Measurements from ENCODE around the gene COL20A1.
"Not testable (repeated sequence)": the region's sequence is repeated elsewhere in the genome, so short reads cannot be mapped to it uniquely, and the experiment has no call there.

The COL20A1 gene

DNA sequence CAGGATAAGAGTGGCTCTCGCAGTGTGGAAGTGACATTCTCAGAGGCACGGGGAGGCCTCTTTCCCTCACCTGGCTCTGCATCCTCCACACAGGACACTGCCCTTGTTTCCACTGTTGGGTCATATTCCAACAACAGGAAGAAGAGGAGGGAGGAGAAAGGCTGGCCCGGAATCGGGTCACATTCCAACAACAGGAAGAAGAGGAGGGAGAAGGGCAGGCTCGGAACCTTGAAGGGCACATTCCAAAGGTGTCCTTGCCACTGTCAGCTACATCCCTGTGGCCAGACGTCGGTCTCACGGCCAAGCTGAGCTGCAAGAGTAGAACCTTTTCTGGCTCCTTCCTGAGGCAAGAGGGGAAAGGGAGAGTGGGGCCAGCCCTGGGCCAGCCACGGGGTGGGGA, 42.7 kb downstream of the COL20A1 start:
- no peak for DNase-seq

DNA sequence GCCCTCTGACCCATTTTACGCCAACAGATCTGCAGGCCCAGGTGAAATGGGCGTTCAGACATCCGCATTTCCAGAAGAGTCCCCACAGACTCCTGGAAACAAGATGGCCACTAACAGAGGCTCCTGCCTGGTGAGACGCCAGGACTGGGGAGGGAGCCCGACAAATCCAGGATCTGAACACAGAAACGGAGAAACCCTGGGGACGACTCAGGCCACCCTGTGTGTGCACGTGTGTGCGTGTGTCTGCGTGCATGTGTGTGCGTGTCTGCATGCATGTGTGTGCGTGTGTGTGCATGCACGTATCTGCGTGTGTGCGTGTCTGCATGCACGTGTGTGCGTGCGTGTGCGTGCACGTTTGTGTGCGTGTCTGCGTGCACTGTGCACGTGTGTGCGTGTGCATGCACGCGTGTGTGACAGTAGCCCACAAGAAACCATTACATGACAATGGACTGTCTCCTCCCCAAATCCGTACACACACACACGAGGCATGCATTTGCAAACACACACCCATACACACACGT, 43.3 kb downstream of the COL20A1 start:
- no peak for DNase-seq

DNA sequence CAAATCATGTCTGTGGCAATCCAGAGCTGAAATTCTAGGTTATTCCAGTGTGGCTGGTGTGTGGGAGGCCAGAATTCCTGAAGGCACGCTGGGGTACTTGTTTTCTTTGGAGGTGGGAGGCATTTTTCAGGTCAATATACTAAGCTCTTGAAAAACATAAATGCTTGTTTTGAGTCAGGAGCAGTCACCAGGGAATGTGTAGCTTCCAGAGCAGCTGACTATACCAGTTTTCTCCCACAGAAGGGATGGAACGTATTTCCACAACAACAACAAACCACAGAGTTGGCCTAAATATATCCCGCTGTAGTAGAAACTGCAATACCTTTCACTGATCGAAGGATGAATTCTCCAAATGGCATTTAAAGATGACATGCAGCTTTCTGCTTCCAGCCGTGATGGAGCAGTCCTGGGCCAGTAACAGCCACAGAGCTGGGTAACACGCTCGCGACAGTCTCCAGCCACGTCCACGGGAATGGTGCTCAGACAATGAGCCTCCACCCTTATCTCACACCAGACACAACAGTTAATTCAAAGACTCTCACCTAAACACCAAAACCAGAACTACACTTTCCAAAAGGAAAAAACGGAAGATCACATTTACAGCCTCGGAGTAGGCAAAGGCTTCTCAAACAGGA, 44.9 kb downstream of the COL20A1 start:
- no peak for DNase-seq

- DNase-seq, result not testable (repeated sequence)
These were observed 46.4 kb downstream of the COL20A1 start for GRCh38 chr20:63339154-63340094.

- not testable (repeated sequence) for DNase-seq
These were observed 47.2 kb downstream of the COL20A1 start for GRCh38 chr20:63340158-63340688.

DNA sequence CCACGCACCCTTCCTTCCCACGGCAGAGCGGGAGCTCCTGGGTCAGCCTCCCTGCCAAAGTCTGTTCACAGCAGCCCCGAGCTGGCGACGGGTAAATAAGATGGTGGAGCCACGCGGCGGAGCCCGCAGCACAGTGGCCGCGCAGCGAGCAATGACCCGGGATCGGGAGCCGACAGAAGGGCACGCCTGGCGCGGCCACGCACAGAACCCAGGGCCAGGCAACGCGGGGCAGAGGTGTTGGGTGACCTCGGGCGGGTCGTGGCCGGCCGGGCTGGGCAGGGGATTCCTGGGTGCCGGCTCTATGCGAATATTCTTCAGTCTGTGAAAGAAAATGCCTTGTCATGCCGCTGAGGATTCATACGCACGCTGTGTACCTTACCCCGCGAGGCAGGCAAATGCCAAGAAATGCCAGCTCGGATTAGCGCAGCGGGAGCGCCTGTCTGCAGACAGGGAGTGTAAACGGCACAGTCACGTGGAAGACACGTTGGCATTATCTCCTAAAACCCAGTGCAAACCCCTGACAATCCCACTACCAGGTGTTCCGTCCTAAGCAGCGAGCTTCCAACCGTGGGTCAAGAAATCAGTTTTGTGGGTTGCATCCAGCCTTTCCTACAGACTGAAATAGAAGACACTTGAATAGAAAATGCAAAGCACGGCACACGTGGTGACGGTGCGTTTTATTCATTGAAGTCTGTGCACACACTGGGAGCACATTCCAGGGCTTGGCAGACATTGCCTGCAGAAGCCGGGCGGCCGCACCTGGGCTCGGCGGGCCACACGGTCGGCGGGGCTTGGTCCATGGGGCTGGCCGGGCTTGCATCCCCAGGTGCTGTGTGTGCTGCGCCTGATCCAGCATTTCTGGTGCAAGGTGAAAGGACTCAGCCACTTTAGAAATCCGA, 49.8 kb downstream of the COL20A1 start:
- DNase-seq, result no peak

GRCh38 chr20:63343460-63344445, 50.8 kb downstream of the COL20A1 start:
- DNase-seq, result no peak

DNA sequence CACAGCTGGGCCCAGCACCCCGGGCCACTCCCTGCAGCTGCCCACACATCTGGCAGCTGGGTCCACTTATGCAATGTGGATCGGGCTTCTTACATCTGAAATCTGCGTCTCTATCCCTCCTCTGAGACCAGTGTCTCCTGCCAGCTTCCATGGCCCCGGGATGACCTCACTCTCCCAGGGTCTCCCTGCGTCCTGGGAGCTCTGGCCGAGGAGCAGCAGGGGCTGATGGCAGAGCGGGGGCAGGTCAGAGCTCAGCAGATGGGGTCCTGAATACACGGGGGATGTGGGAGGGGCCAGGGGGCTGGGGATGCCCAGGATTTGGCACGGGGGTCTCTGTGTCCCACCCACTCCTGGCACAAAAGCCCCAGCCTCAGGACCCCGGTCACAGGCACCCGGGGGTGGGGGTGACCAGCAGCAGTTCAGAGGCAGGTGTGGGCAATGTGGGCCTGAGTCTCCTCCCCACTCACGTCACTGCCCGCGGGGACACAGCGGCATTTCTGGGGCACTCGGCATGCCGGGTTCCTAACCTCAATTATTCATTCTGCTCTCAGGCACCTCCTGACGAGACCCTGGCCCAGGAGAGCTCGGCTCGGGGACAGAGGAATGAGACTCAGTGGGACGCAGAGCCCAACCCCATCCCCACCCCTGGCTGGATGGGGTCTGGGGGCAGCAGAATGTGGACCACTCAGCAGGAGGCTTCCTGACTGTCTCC, 51.8 kb downstream of the COL20A1 start:
- no peak for DNase-seq

DNA sequence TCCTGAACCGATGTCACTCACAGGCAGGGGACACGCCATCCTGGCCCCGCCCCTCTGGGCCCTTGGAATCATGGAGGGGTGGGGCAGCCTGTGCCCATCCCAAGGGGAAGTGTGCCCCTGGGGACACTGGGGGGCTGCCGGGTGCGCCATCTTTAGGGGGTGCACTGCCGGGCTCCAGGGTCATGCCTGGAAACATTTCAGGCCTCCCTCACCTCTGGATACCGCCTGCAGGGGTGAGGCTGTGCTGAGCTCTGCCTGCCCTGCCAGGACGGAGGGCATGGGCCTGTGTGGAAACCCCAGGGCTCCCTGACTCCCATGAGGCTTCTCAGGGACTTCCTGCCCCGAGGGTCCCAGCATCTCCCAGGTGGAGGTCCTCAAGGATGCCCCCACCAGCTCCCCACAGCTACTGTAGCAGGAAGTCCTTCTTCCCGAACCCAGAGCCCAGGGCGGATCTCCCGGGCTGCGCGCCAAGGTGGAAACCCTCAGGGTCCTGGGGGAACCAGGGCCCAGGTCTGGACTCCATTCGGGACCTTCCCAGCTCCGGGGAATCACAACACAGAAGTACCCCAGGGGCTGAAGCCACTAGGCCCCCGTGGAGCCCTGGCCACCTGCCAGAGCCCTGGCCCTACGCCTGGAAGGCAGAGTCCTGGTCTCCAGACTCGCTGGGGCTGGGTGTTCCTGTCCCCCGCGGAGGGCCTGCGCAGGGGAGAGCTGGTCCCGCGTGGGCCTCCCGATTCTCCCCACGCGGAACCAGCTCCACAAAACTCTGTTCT, 52.5 kb downstream of the COL20A1 start:
- no peak for DNase-seq

DNA sequence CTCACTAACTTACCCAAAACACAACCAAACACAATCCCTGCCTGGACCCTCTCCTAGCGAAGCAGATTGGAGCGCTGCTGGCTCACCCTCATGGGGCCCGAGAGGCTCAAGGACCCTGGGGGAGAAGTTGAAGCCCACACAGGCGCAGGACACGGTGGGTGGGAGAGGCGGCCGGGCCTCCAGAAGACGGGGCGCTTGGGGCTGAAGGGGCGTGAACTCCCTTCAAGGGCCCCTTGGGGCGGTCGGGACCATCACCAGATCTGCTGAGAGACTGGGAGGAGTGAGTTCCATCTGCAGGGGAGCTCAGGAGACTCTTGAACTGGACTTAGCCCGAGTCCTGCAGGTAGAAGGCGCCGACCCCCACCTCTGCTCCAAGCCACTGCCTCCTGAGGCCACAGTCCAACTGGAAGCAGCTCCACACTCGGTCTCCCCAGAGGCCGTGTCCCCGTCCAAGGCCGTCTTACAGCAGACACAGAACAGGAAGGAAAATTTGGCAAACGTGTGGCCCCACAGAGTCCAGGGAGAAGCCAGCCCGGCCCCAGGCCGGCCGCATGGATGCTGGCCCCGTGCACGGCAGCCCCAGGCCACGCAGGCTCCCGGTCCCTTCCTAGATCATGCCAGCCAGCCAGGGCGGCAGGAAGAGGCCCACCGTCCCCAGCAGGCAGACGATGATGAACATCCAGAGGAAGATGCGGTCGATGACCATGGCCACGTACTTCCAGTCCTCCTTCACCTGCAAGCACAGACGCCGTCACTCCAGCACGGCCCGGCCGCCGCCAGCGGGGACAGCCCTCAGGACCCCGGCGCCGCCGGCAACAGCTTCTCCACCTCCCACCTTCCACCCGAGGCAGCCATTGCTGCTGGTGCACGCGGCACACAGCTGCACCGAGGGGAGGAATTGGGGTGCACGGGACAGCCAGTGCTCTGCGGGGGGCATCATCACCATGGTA, 53.4 kb downstream of the COL20A1 start:
- DNase-seq, result no peak

DNA sequence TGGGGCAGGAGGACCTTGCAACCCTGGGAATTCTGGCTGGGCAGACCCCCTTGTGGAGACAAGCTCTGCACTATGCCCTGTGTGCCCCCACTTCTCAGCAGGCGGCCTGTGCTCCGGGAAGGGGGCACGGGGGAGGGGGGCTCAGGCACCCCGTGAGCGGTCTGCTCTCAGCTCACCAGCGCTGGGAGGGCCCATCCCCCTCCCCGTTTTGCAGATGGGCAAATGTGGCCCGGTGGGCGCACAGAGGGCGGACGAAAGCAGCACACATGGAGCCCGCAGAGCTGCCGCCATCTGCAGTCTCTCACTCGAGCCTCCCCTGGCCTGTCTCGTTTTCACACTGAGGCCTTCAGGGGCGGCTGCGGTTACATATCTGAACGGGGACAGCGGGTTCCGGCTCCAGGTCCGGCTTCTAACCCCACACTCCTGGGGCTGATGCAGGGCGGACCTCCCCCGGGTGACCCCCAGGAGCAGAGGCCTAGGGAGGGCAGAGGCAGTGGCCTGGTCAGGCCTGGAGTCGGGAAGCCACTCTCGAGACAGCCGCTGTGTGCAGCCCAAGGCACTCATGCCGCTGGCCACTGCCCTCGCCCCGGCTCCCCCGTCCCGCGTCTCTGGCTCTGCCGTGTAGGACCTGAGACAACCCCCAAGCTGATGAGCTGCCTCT, 54.2 kb downstream of the COL20A1 start:
- DNase-seq, result no peak

DNA sequence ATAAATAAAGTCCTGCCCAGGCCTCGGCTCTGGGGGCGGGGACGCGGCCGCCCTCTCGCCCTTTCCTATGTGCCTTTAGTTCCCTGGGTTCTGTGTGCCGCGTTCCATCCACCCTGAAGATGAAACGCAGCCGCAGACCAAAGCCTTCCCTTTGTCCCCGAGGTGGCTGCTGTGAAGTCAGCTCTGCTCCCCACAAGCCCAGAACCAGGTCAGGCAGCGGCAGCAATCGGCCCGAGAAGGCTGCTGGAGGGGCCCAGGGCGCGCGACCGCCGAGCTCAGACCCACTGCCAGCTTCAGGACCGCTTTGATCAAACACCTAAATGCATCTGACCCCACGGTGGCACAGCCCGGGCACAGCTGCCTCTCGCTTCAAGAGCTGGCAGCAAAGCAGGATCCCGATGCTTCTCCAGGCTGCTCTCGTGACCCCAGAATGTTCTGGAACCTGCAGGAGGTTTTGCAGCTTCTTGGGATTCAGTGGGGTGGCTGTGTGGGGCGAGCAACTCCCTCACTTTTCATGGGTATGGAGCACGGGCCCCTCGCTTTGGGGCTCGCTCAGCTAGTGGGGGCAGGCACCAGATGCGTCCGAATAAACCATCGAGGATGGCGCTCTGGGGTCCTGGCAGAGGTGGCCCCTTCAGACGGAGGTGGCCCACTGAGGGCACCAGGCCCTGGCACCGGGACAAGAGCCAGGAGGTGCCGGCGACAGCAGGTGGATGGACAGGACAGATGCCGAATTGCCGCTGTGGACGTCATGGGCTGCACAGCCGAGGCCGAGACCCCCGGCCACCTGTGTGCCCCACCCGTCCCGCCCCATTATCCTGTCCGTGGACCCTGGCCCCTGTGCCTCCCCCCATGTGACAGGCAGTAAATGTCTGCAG, 55.2 kb downstream of the COL20A1 start:
- DNase-seq, result no peak

DNA sequence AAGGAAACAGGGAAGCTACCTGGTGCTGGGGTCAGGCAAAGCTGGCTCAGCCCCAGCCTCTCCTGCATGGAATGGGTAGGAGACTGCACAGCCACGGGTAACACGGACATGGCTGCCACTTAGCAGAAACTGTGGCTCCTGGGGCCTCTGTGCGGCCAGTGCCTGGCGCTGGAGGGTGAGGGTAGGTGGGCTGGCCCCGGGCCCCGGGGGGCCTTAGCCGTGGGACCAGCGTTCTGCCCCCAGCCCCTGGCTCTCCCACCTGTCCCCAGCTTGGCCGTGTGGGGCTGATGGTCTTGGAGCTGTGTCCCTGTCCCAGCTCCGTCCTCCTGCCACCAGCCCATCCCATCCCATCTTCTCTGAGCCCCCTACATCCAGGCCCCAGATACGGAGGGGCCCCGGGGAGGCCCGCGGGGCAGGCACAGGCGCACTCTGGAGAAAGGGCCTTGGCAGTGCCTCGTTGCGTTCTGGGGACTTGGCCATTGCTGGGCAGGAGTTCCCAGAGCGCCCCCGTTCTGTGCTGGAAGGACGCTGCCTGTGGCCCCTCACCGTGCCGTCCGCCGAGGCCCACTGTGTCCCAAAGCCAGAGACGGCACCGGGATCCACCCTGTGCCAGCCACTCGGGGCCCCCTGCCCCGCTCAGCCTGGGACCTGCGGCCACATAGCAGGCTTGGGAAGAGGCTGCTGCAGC, 56.0 kb downstream of the COL20A1 start:
- DNase-seq, result no peak

- DNase-seq, result no peak
These were observed 56.5 kb downstream of the COL20A1 start for GRCh38 chr20:63349516-63349895.

- no peak for DNase-seq
These were observed 57.2 kb downstream of the COL20A1 start for GRCh38 chr20:63350196-63350595.

- DNase-seq, result no peak
These were observed 57.8 kb downstream of the COL20A1 start for GRCh38 chr20:63350597-63351325.
